H9 (cell line): ENCODE measurements around the gene RASA4B. TPM values are rescaled to one million over a fixed set of nuclear protein-coding genes. Genes with fewer than 3 reads are reported as not detected.
"Not testable (repeated sequence)": the region's sequence is repeated elsewhere in the genome, so short reads cannot be mapped to it uniquely, and the experiment has no call there.

Experiments
- DNase-seq: peaks from one replicate; pipeline ENCODE4 v3.0.0-alpha.2; 2017
- H2AFZ ChIP-seq: one replicate; pipeline ENCODE4 v1.6.1; 2013; ENCODE audit warnings: mild to moderate bottlenecking, low read length, control low read depth, moderate library complexity
- H2AK5ac ChIP-seq: 2 replicates; pipeline ENCODE4 v1.6.1; 2013; ENCODE audit warnings: low read length, control low read depth, mixed read lengths; ENCODE audit not compliant: insufficient read length
- H2BK120ac ChIP-seq: one replicate; pipeline ENCODE4 v1.6.1; 2013; ENCODE audit warnings: low read depth, mild to moderate bottlenecking, low read length, control low read depth, inconsistent platforms; ENCODE audit not compliant: poor library complexity, severe bottlenecking
- H2BK12ac ChIP-seq: 2 replicates; pipeline ENCODE4 v1.6.1; 2013; ENCODE audit warnings: low read length, control low read depth, mixed read lengths, low read depth; ENCODE audit not compliant: insufficient read length
- H2BK15ac ChIP-seq: 2 replicates; pipeline ENCODE4 v1.6.1; 2013; ENCODE audit warnings: low read depth, low read length, control low read depth
- H2BK20ac ChIP-seq: one replicate; pipeline ENCODE4 v1.6.1; 2013; ENCODE audit warnings: low read depth, mild to moderate bottlenecking, low read length, control low read depth, inconsistent platforms; ENCODE audit not compliant: poor library complexity, severe bottlenecking
- H2BK5ac ChIP-seq: 2 replicates; pipeline ENCODE4 v1.6.1; 2013; ENCODE audit warnings: low read length, control low read depth, mixed read lengths; ENCODE audit not compliant: insufficient read length
- H3K14ac ChIP-seq: 2 replicates; pipeline ENCODE4 v1.6.1; 2013; ENCODE audit warnings: low read length, control low read depth; ENCODE audit not compliant: insufficient read depth
- H3K18ac ChIP-seq: 2 replicates; pipeline ENCODE4 v1.6.1; 2013; ENCODE audit warnings: low read depth, mild to moderate bottlenecking, mixed read lengths, low read length, control low read depth; ENCODE audit not compliant: insufficient read length
- H3K23ac ChIP-seq: 2 replicates; pipeline ENCODE4 v1.6.1; 2013; ENCODE audit warnings: low read length, control low read depth, mixed read lengths, low read depth; ENCODE audit not compliant: insufficient read length
- H3K23me2 ChIP-seq: 2 replicates; pipeline ENCODE4 v1.6.1; 2013; ENCODE audit warnings: low read depth, mild to moderate bottlenecking, mixed read lengths, low read length, control low read depth; ENCODE audit not compliant: insufficient read length, poor library complexity, severe bottlenecking
- H3K27ac ChIP-seq: 2 replicates; pipeline ENCODE4 v1.5.1; 2013; ENCODE audit warnings: low read length, control low read depth, mixed read lengths, low read depth; ENCODE audit not compliant: insufficient read length
- H3K27me3 ChIP-seq: 2 replicates; pipeline ENCODE4 v1.6.1; 2013; ENCODE audit warnings: low read length, control low read depth, inconsistent platforms; ENCODE audit not compliant: insufficient read depth
- H3K4ac ChIP-seq: 2 replicates; pipeline ENCODE4 v1.6.1; 2013; ENCODE audit warnings: low read depth, mild to moderate bottlenecking, control low read depth, inconsistent platforms, low read length, moderate library complexity
- H3K4me1 ChIP-seq: 2 replicates; pipeline ENCODE4 v1.6.1; 2013; ENCODE audit warnings: low read length, control low read depth, inconsistent platforms; ENCODE audit not compliant: insufficient read depth
- H3K4me2 ChIP-seq: 2 replicates; pipeline ENCODE4 v1.6.1; 2013; ENCODE audit warnings: low read length, control low read depth, mixed read lengths; ENCODE audit not compliant: insufficient read length, insufficient read depth
- H3K56ac ChIP-seq: 2 replicates; pipeline ENCODE4 v1.6.1; 2013; ENCODE audit warnings: low read depth, mild to moderate bottlenecking, mixed read lengths, low read length, control low read depth; ENCODE audit not compliant: insufficient read length
- H3K79me1 ChIP-seq: 2 replicates; pipeline ENCODE4 v1.6.1; 2013; ENCODE audit warnings: low read depth, mild to moderate bottlenecking, moderate library complexity, low read length, control low read depth, inconsistent platforms; ENCODE audit not compliant: insufficient read depth, poor library complexity, severe bottlenecking
- H3K79me2 ChIP-seq: 2 replicates; pipeline ENCODE4 v1.6.1; 2013; ENCODE audit warnings: low read length, control low read depth, inconsistent platforms; ENCODE audit not compliant: insufficient read depth
- H3K9ac ChIP-seq: 2 replicates; pipeline ENCODE4 v1.6.1; 2013; ENCODE audit warnings: low read length, control low read depth, mixed read lengths; ENCODE audit not compliant: insufficient read length; ENCODE audit errors: extremely low read depth
- H3K9me3 ChIP-seq: one replicate; pipeline ENCODE4 v1.6.1; 2013; ENCODE audit warnings: low read depth, low read length, inconsistent platforms; ENCODE audit not compliant: control insufficient read depth
- H3T11ph ChIP-seq: one replicate; pipeline ENCODE4 v1.6.1; 2013; ENCODE audit warnings: mild to moderate bottlenecking, low read length, control low read depth, inconsistent platforms
- H4K20me1 ChIP-seq: one replicate; pipeline ENCODE4 v1.6.1; 2013; ENCODE audit not compliant: control insufficient read depth, insufficient read length, insufficient read depth
- H4K5ac ChIP-seq: 2 replicates; pipeline ENCODE4 v1.6.1; 2013; ENCODE audit warnings: low read depth, mild to moderate bottlenecking, mixed read lengths, low read length, control low read depth; ENCODE audit not compliant: insufficient read length
- H4K8ac ChIP-seq: replicated peaks from 2 replicates; pipeline ENCODE4 v1.6.1; 2013; ENCODE audit warnings: low read length, control low read depth, mixed read lengths, low read depth; ENCODE audit not compliant: insufficient read length
- H4K91ac ChIP-seq: 2 replicates; pipeline ENCODE4 v1.6.1; 2013; ENCODE audit warnings: low read depth, mild to moderate bottlenecking, moderate library complexity, mixed read lengths, low read length, control low read depth; ENCODE audit not compliant: insufficient read length
- H3K27ac Mint-ChIP-seq, 3 experiments: 2 replicates in 2 of 3; 3 replicates in 1 of 3; pipeline ENCODE4 v1.8.0; 2020 to 2021; ENCODE audit warnings: mixed read lengths in 3 of 3, mild to moderate bottlenecking in 1 of 3, moderate library complexity in 1 of 3
- H3K27me3 Mint-ChIP-seq: 2 replicates; pipeline ENCODE4 v1.8.0; 2021; ENCODE audit warnings: low read depth, mild to moderate bottlenecking, moderate library complexity, mixed read lengths
- H3K36me3 Mint-ChIP-seq, 3 experiments: 2 replicates in 2 of 3; 3 replicates in 1 of 3; pipeline ENCODE4 v1.8.0; 2020 to 2021; ENCODE audit warnings: low read depth in 3 of 3, mixed read lengths in 3 of 3; ENCODE audit not compliant: insufficient read depth in 1 of 3
- H3K4me1 Mint-ChIP-seq, 2 experiments: 2 replicates each; pipeline ENCODE4 v1.8.0; 2020; ENCODE audit warnings: mixed read lengths in 2 of 2
- H3K4me3 Mint-ChIP-seq, 2 experiments: 2 replicates in 1 of 2; 3 replicates in 1 of 2; pipeline ENCODE4 v1.8.0; 2020 to 2021; ENCODE audit warnings: mild to moderate bottlenecking in 2 of 2, mixed read lengths in 2 of 2, moderate library complexity in 1 of 2
- H3K9me3 Mint-ChIP-seq, 2 experiments: 2 replicates in 1 of 2; 3 replicates in 1 of 2; pipeline ENCODE4 v1.8.0; 2020; ENCODE audit warnings: mild to moderate bottlenecking in 2 of 2, mixed read lengths in 2 of 2, moderate library complexity in 1 of 2
- WGBS: extraction: QIAGEN DNeasy Blood & Tissue Kit; methylation state at CpG from one replicate; pipeline ENCODE4 v1.1.7; 2013; ENCODE audit warnings: missing lambda C conversion rate, low lambda C conversion rate, mixed read lengths; ENCODE audit not compliant: insufficient read length; ENCODE audit errors: extremely low coverage; 5-methylcytosine and 5-hydroxymethylcytosine counted together
- total RNA-seq: library from RNA; stranded (reverse); gene quantifications from 2 replicates; pipeline ENCODE4 v1.2.1, GENCODE V29; 2021

The RASA4B gene
- total RNA-seq, 1 experiment from 2014 or later = 3.7 TPM

- not testable (repeated sequence) for H3K4me3 Mint-ChIP-seq, H3K4ac ChIP-seq
Measured at GRCh38 chr7:102544372-102544771, 26.8 kb upstream of the RASA4B start.

GRCh38 chr7:102543596-102543995 lies 26.0 kb upstream of the RASA4B start, which contains the start of gene UPK3BL2:
UPK3BL2 (minus strand) TSS chr7:102543696; CDS start chr7:102543636, 60 bp downstream.
- not testable (repeated sequence) for H3K9me3 ChIP-seq, H3K27ac Mint-ChIP-seq, H3K9me3 Mint-ChIP-seq, H3K79me1 ChIP-seq, H3T11ph ChIP-seq, H3K79me2 ChIP-seq, H3K4me1 Mint-ChIP-seq, H3K4me2 ChIP-seq, H3K27me3 Mint-ChIP-seq, H3K23me2 ChIP-seq, H3K27me3 ChIP-seq, H3K23ac ChIP-seq, H4K5ac ChIP-seq, H4K91ac ChIP-seq, H2BK15ac ChIP-seq, H3K4ac ChIP-seq, H3K27ac ChIP-seq, H3K4me3 Mint-ChIP-seq, H3K56ac ChIP-seq, H2BK5ac ChIP-seq, DNase-seq, H3K18ac ChIP-seq, H2BK120ac ChIP-seq, H3K36me3 Mint-ChIP-seq, H2BK20ac ChIP-seq, H3K14ac ChIP-seq, H2AK5ac ChIP-seq, H2AFZ ChIP-seq, H3K9ac ChIP-seq, H2BK12ac ChIP-seq, H4K20me1 ChIP-seq, H3K4me1 ChIP-seq, H4K8ac ChIP-seq
- no CpG with 5 or more reads among the region's 8 CpGs for WGBS

More at GRCh38 chr7:102544372-102544771, 26.8 kb upstream of the RASA4B start:
- not testable (repeated sequence) for H3K79me1 ChIP-seq, H4K91ac ChIP-seq, H3K23ac ChIP-seq, H3T11ph ChIP-seq, H4K8ac ChIP-seq, H2BK5ac ChIP-seq, H3K27me3 ChIP-seq, H3K27me3 Mint-ChIP-seq, H3K79me2 ChIP-seq, H3K4me1 Mint-ChIP-seq, H3K56ac ChIP-seq, H3K4me1 ChIP-seq, H2BK12ac ChIP-seq, H3K9me3 Mint-ChIP-seq, H2BK20ac ChIP-seq, H3K27ac ChIP-seq, H2AFZ ChIP-seq, DNase-seq, H3K14ac ChIP-seq, H3K23me2 ChIP-seq, H2BK15ac ChIP-seq, H4K5ac ChIP-seq, H4K20me1 ChIP-seq, H2AK5ac ChIP-seq, H3K36me3 Mint-ChIP-seq, H2BK120ac ChIP-seq, H3K9me3 ChIP-seq, H3K18ac ChIP-seq, H3K4me2 ChIP-seq, H3K27ac Mint-ChIP-seq, H3K9ac ChIP-seq
- no CpG with 5 or more reads among the region's 1 CpG for WGBS
